ENCODE results near the gene BRD1. TPM values are rescaled to one million over a fixed set of nuclear protein-coding genes. Genes with fewer than 3 reads are reported as not detected.
A peak's percentile ranks its signal among the peaks of the same experiment; 100 is the strongest.
"Not testable (repeated sequence)": the region's sequence is repeated elsewhere in the genome, so short reads cannot be mapped to it uniquely, and the experiment has no call there.

BRD1 gene
- total and polyA plus RNA-seq, 2 experiments from 2014 or later = 12.3 to 33.8 TPM

GRCh38 chr22:49852898-49853894 is 25.5 kb upstream of the BRD1 start, which contains the start of gene ZBED4:
Gene ZBED4, plus strand, starts transcription at chr22:49853844. Its CDS starts 29,819 bp downstream, at chr22:49883663.
- TF ChIP-seq EZH2 (IDR thresholded peaks at IDR 0.05; ENCODE audit: low read depth, unreplicated experiment) (peak; percentile 73), ETS1 (IDR thresholded peaks at IDR 0.05) (0 out of 2 replicates have a peak, but pooled peaks have one; percentile 17), POLR2AphosphoS5 (IDR thresholded peaks at IDR 0.05; ENCODE audit: low read depth) (peak; percentile 64), JUNB (IDR thresholded peaks at IDR 0.05; ENCODE audit: unreplicated experiment) (no peak), CREB1 (CRISPR knock-in tag; IDR thresholded peaks at IDR 0.05; ENCODE audit: low read depth) (no peak), STAT1 (IDR thresholded peaks at IDR 0.05; ENCODE audit: unreplicated experiment) (no peak)
- peaks cover 26% of the 10 kb centered on the region for H4K20me1 ChIP-seq (replicated peaks; ENCODE audit: insufficient read depth)
- H3K9me2 ChIP-seq (ENCODE audit: insufficient read depth) = no peaks in the 10 kb centered on the region
- no peaks in the 10 kb centered on the region for H3K36me3 Mint-ChIP-seq (ENCODE audit: low read depth)
- DNase-seq (ENCODE audit: low spot score) (peak; percentile 98), ATAC-seq (peak; percentile 68)
- peak within 1 kb of the TSS; percentile 97 for H3K4me2 ChIP-seq
- H3K79me2 ChIP-seq (replicated peaks; ENCODE audit: insufficient read depth) = peaks cover 38% of the 10 kb centered on the region
- H3K27me3 ChIP-seq (ENCODE audit: insufficient read depth) = peaks cover 50% of the 10 kb centered on the region
- peak within 1 kb of the TSS; percentile 98 for H2AFZ ChIP-seq
- H3K27me3 Mint-ChIP-seq (ENCODE audit: insufficient read depth, low read depth, poor library complexity) = peaks cover 50% of the 10 kb centered on the region
- H3F3A ChIP-seq (replicated peaks; ENCODE audit: low read depth) = peaks cover 5% of the 10 kb centered on the region; the same call in 1 of the 2 replicates
- no peak within 1 kb of the TSS for H3K27ac ChIP-seq (ENCODE audit: low read depth)
- H3K4me1 Mint-ChIP-seq = peaks cover 23% of the 10 kb centered on the region
- H3K4me3 Mint-ChIP-seq = peak within 1 kb of the TSS; percentile 83
- peak within 1 kb of the TSS; percentile 92 for H3K4me3 ChIP-seq
- peaks cover 18% of the 10 kb centered on the region for H3K4me1 ChIP-seq (ENCODE audit: insufficient read depth)
- peak within 1 kb of the TSS; percentile 63 for H3K27ac Mint-ChIP-seq
- no peaks in the 10 kb centered on the region for H3K36me3 ChIP-seq (ENCODE audit: insufficient read depth)
- H3K9me3 Mint-ChIP-seq = no peaks in the 10 kb centered on the region

- H3K27ac Mint-ChIP-seq; H3K36me3 Mint-ChIP-seq (ENCODE audit: low read depth); DNase-seq (ENCODE audit: low spot score); H3K36me3 ChIP-seq (ENCODE audit: insufficient read depth); ATAC-seq; H3K9me2 ChIP-seq (ENCODE audit: insufficient read depth); H3K9me3 Mint-ChIP-seq; H3K27ac ChIP-seq (ENCODE audit: low read depth); H3F3A ChIP-seq (replicated peaks; ENCODE audit: low read depth): not testable (repeated sequence)
- Mint-ChIP-seq H3K4me1 (peaks cover 23% of the 10 kb centered on the region), H3K27me3 (ENCODE audit: insufficient read depth, low read depth, poor library complexity) (peaks cover 56% of the 10 kb centered on the region), H3K4me3 (peak overlapping the region; percentile 68)
- Histone ChIP-seq H3K4me2 (peak overlapping the region; percentile 97), H3K79me2 (replicated peaks; ENCODE audit: insufficient read depth) (peaks cover 31% of the 10 kb centered on the region), H4K20me1 (replicated peaks; ENCODE audit: insufficient read depth) (peaks cover 20% of the 10 kb centered on the region), H3K4me3 (peak overlapping the region; percentile 92), H2AFZ (peak overlapping the region; percentile 98), H3K4me1 (ENCODE audit: insufficient read depth) (peaks cover 18% of the 10 kb centered on the region), H3K27me3 (ENCODE audit: insufficient read depth) (peaks cover 57% of the 10 kb centered on the region)
Observed at GRCh38 chr22:49852568-49852897, 24.9 kb upstream of the BRD1 start.

Data from GM23338 (cell line).